K562 (cell line): Measurements from ENCODE around the gene SYNE1. TPM values are rescaled to one million over a fixed set of nuclear protein-coding genes. Genes with fewer than 3 reads are reported as not detected.

Source experiments
- ATAC-seq: fragments of 200-7000 bp; cut with Tn5 transposase; 3 replicates; pipeline ENCODE4 v1.9.1; 2020; ENCODE audit warnings: moderate library complexity
- BruUV-seq: library from RNA; stranded (reverse); fragments of 400-500 nt; replicated peaks from 2 replicates; lab custom pipeline; 2021; lab: Mats Ljungman, UMichigan
- CTCF ChIA-PET: fragments of 300-600 bp; formaldehyde crosslinking; extraction: SDS; loops from one replicate; lab custom pipeline; 2021; ENCODE audit warnings: low intra/inter-chr PET ratio; lab: Yijun Ruan, JAX
- POLR2A ChIA-PET: fragments of 300-600, 350-650 bp; sonication (Branson Sonifier 250); formaldehyde crosslinking; extraction: SDS; loops from one replicate; lab custom pipeline; 2021; ENCODE audit warnings: antibody characterized with exemption, inconsistent platforms; lab: Yijun Ruan, JAX
- DNase-seq, 4 experiments: peaks; one replicate each; pipeline versions ENCODE4 v3.0.0 to v3.0.0-alpha.2; 2011 to 2018; ENCODE audit warnings: low spot score in 3 of 4, mixed read lengths in 3 of 4; ENCODE audit errors: extremely low read depth in 1 of 4
- FAIRE-seq: peaks from 2 replicates; lab custom pipeline; 2011; peaks lifted over from hg19 to GRCh38; lab: Jason Lieb, UNC
- H2AFZ ChIP-seq: 2 replicates; pipeline ENCODE4 v1.6.0; 2011; ENCODE audit warnings: low read depth, low read length, control low read depth, inconsistent platforms
- H3K27ac ChIP-seq: fragments of 200-600 bp; 3 replicates; pipeline ENCODE4 v1.8.0; 2011; ENCODE audit warnings: low read depth, mild to moderate bottlenecking, control low read depth, inconsistent platforms, low read length, moderate library complexity, mixed read lengths; ENCODE audit errors: extremely low read depth
- H3K27me3 ChIP-seq, 2 experiments: fragments of 300-600 bp in 1 of 2; 2 replicates in 1 of 2; 3 replicates in 1 of 2; pipeline versions ENCODE4 v1.6.0 to v1.8.0; 2011; ENCODE audit warnings: inconsistent platforms in 2 of 2, low read length in 2 of 2, mild to moderate bottlenecking in 1 of 2, mixed read lengths in 1 of 2, moderate library complexity in 1 of 2; ENCODE audit not compliant: control insufficient read depth in 2 of 2, insufficient read depth in 2 of 2
- H3K36me3 ChIP-seq: fragments of 300-600 bp; 3 replicates; pipeline ENCODE4 v1.8.0; 2011; ENCODE audit warnings: mild to moderate bottlenecking, low read length, inconsistent platforms; ENCODE audit not compliant: control insufficient read depth, insufficient read depth
- H3K4me1 ChIP-seq, 2 experiments: fragments of 200-600 bp in 1 of 2; replicated peaks in 1 of 2; 2 replicates in 1 of 2; 3 replicates in 1 of 2; pipeline versions ENCODE4 v1.5.1 to v1.8.0; 2011; ENCODE audit warnings: inconsistent platforms in 2 of 2, low read length in 2 of 2, mild to moderate bottlenecking in 1 of 2, mixed read lengths in 1 of 2, moderate library complexity in 1 of 2; ENCODE audit not compliant: control insufficient read depth in 2 of 2, insufficient read depth in 2 of 2
- H3K4me2 ChIP-seq: 2 replicates; pipeline ENCODE4 v1.6.1; 2011; ENCODE audit warnings: low read length, control low read depth, inconsistent platforms, mixed read lengths; ENCODE audit not compliant: insufficient read depth
- H3K4me3 ChIP-seq: fragments of 200-600 bp; sonication (generic), shearing (Covaris generic); 2 replicates; pipeline ENCODE4 v1.5.1; 2016; ENCODE audit warnings: control low read depth, inconsistent platforms
- H3K79me2 ChIP-seq: fragments of 200-600 bp; 3 replicates; pipeline ENCODE4 v1.8.0; 2011; ENCODE audit warnings: low read length, inconsistent platforms; ENCODE audit not compliant: control insufficient read depth, insufficient read depth
- H3K9ac ChIP-seq, 2 experiments: 2 replicates each; pipeline versions ENCODE4 v1.6.0 to v1.6.1; 2011; ENCODE audit warnings: low read depth in 2 of 2, low read length in 2 of 2, control low read depth in 1 of 2, inconsistent platforms in 1 of 2, mild to moderate bottlenecking in 1 of 2, mixed read lengths in 1 of 2; ENCODE audit not compliant: insufficient read depth in 1 of 2
- H3K9me1 ChIP-seq: one replicate; pipeline ENCODE4 v1.6.0; 2011; ENCODE audit warnings: inconsistent platforms, mild to moderate bottlenecking, low read length, moderate library complexity; ENCODE audit not compliant: control insufficient read depth, insufficient read depth
- H3K9me3 ChIP-seq: replicated peaks from 2 replicates; pipeline ENCODE4 v1.5.1; 2011; ENCODE audit warnings: low read depth, low read length, inconsistent platforms; ENCODE audit not compliant: control insufficient read depth, insufficient read depth
- H4K20me1 ChIP-seq: replicated peaks from 2 replicates; pipeline ENCODE4 v1.6.1; 2011; ENCODE audit warnings: low read length, inconsistent platforms, mixed read lengths; ENCODE audit not compliant: control insufficient read depth, insufficient read depth
- KAT8 ChIP-seq: fragments of 450-650 bp; IDR thresholded peaks from 2 replicates; pipeline ENCODE4 v1.6.1; 2016; ENCODE audit warnings: low read depth, mild to moderate bottlenecking
- ZNF232 ChIP-seq: sonication (generic); formaldehyde crosslinking; IDR thresholded peaks from 2 replicates; pipeline ENCODE4 v1.8.0; 2022; ENCODE audit warnings: mild to moderate bottlenecking, missing genetic modification reagents
- WGBS: fragments of 100-300 bp; shearing (Covaris generic); methylation state at CpG from one replicate; pipeline ENCODE4 v1.1.6; 2016; ENCODE audit warnings: low coverage, mixed read lengths; ENCODE audit not compliant: insufficient coverage; ENCODE audit errors: missing lambda C conversion rate; 5-methylcytosine and 5-hydroxymethylcytosine counted together
- in situ Hi-C: fragments of 300-500 bp; cut with MboI; formaldehyde crosslinking; loops from 4 replicates; pipeline ENCODE4 v1.15.0; 2018; ENCODE audit warnings: inconsistent platforms, mixed read lengths
- intact Hi-C: fragments of 100-400 bp; cut with micrococcal nuclease; formaldehyde crosslinking; loops from 2 replicates; pipeline ENCODE4 v1.14.2; 2022
- polyA plus RNA-seq, 8 experiments: library from polyadenylated mRNA; depleted of rRNA in 4 of 8; stranded (reverse) in 5 of 8; unstranded in 3 of 8; fragments of >200 nt; fragmentation: Nextera tagmentation in 2 of 8; fragmentation: Illumina TruSeq in 1 of 8; extraction: Ambion mirVana in 2 of 8; extraction: Trizol in 1 of 8; gene quantifications; 2 replicates each; pipeline versions ENCODE4 v1.2.1 to v1.2.3, GENCODE V29; 2011 to 2014; ENCODE audit warnings: inconsistent platforms in 1 of 8, missing spikeins in 1 of 8
- total RNA-seq, 7 experiments: library from RNA; depleted of rRNA in 6 of 7; stranded (reverse); fragments of >200 nt in 6 of 7; fragmentation: Illumina TruSeq in 2 of 7; extraction: Trizol in 2 of 7; gene quantifications; 2 replicates each; pipeline versions ENCODE4 v1.2.1 to v1.2.3, GENCODE V29; 2011 to 2021; ENCODE audit warnings: low replicate concordance in 1 of 7
- TF ChIP-seq, protein P1 (sequence below), 2 experiments: fragments of 200-800 bp in 1 of 2; sonication (Bioruptor generic) in 1 of 2; sonication (generic) in 1 of 2; formaldehyde crosslinking in 1 of 2; IDR thresholded peaks in 1 of 2; conservative IDR thresholded peaks in 1 of 2; 2 replicates each; pipeline versions ENCODE4 v1.5.0 to v1.6.1; 2016 to 2020; ENCODE audit warnings: missing compliant biosample characterization in 1 of 2, missing genetic modification characterization in 1 of 2, missing genetic modification reagents in 1 of 2
- TF ChIP-seq, protein P2 (sequence below): fragments of 250-450 bp; sonication (Bioruptor Pico); IDR thresholded peaks from 2 replicates; pipeline ENCODE4 v1.5.0; 2021
- TF ChIP-seq, protein P3 (sequence below): sonication (generic); formaldehyde crosslinking; IDR thresholded peaks from 2 replicates; pipeline ENCODE4 v1.8.1; 2023; ENCODE audit warnings: missing genetic modification reagents, mild to moderate bottlenecking, borderline replicate concordance

The SYNE1 gene
- total and polyA plus RNA-seq, 9 of the 15 experiments (the other 6 are each of a cell fraction or from before 2014, with no cell fraction given), result under 0.01 to 0.42 (median 0.08) TPM; not detected in 1

DNA sequence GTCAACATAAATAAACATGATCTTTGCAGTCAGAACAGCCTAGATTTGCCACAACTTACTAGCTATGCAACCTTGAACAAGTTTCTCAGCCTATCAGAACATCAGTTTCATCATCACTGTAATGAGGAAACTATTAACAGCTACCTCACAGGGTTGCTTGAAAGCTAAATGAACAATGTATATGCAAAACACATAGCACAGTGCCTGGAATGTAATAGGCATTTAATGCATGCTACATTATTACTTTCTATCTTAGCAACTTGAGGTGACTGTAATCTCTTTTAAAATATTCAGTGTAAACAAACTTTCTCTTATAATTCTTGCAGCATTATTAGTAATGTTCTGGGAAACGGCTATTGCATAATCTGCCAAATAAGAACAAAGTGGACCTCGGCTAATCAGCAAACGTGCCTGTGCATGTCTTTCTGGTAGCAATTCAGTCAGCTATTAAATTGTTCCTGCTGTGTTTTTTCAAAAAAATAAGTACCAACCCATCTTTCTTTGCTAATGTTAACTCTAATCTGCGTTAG is 61.5 kb downstream of the SYNE1 start:
- no peak overlapping the region for H3K9ac ChIP-seq
- H3K4me3 ChIP-seq, result no peak overlapping the region
- no peaks in the 10 kb centered on the region for H3K79me2 ChIP-seq
- no peak overlapping the region for H2AFZ ChIP-seq
- DNase-seq (no peak), FAIRE-seq (no peak), ATAC-seq (no peak)
- TF ChIP-seq, protein P1, sequence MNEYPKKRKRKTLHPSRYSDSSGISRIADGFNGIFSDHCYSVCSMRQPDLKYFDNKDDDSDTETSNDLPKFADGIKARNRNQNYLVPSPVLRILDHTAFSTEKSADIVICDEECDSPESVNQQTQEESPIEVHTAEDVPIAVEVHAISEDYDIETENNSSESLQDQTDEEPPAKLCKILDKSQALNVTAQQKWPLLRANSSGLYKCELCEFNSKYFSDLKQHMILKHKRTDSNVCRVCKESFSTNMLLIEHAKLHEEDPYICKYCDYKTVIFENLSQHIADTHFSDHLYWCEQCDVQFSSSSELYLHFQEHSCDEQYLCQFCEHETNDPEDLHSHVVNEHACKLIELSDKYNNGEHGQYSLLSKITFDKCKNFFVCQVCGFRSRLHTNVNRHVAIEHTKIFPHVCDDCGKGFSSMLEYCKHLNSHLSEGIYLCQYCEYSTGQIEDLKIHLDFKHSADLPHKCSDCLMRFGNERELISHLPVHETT (CRISPR knock-in tag; conservative IDR thresholded peaks at IDR 0.05 in 1 of 2, IDR thresholded peaks at IDR 0.05 in 1 of 2), result no peak
- TF ChIP-seq, protein P2, sequence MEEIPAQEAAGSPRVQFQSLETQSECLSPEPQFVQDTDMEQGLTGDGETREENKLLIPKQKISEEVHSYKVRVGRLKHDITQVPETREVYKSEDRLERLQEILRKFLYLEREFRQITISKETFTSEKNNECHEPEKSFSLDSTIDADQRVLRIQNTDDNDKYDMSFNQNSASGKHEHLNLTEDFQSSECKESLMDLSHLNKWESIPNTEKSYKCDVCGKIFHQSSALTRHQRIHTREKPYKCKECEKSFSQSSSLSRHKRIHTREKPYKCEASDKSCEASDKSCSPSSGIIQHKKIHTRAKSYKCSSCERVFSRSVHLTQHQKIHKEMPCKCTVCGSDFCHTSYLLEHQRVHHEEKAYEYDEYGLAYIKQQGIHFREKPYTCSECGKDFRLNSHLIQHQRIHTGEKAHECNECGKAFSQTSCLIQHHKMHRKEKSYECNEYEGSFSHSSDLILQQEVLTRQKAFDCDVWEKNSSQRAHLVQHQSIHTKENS (CRISPR knock-in tag), result no peak
- TF ChIP-seq, protein P3, sequence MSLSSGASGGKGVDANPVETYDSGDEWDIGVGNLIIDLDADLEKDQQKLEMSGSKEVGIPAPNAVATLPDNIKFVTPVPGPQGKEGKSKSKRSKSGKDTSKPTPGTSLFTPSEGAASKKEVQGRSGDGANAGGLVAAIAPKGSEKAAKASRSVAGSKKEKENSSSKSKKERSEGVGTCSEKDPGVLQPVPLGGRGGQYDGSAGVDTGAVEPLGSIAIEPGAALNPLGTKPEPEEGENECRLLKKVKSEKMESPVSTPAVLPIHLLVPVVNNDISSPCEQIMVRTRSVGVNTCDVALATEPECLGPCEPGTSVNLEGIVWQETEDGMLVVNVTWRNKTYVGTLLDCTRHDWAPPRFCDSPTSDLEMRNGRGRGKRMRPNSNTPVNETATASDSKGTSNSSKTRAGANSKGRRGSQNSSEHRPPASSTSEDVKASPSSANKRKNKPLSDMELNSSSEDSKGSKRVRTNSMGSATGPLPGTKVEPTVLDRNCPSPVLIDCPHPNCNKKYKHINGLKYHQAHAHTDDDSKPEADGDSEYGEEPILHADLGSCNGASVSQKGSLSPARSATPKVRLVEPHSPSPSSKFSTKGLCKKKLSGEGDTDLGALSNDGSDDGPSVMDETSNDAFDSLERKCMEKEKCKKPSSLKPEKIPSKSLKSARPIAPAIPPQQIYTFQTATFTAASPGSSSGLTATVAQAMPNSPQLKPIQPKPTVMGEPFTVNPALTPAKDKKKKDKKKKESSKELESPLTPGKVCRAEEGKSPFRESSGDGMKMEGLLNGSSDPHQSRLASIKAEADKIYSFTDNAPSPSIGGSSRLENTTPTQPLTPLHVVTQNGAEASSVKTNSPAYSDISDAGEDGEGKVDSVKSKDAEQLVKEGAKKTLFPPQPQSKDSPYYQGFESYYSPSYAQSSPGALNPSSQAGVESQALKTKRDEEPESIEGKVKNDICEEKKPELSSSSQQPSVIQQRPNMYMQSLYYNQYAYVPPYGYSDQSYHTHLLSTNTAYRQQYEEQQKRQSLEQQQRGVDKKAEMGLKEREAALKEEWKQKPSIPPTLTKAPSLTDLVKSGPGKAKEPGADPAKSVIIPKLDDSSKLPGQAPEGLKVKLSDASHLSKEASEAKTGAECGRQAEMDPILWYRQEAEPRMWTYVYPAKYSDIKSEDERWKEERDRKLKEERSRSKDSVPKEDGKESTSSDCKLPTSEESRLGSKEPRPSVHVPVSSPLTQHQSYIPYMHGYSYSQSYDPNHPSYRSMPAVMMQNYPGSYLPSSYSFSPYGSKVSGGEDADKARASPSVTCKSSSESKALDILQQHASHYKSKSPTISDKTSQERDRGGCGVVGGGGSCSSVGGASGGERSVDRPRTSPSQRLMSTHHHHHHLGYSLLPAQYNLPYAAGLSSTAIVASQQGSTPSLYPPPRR (CRISPR knock-in tag), result no peak
- no peak for TF ChIP-seq ZNF232 (CRISPR knock-in tag)
- TF ChIP-seq KAT8, result no peak
- H3K4me2 ChIP-seq, result no peak overlapping the region
- 0% methylated on average over 4 of the region's 4 CpGs for WGBS
- intact Hi-C loops (no loop called here), in situ Hi-C loops (no loop called here)
- no peak overlapping the region for H3K27ac ChIP-seq
- H3K27me3 ChIP-seq, result no peaks in the 10 kb centered on the region
- H4K20me1 ChIP-seq, result no peaks in the 10 kb centered on the region
- H3K36me3 ChIP-seq, result no peaks in the 10 kb centered on the region
- BruUV-seq, result no TSS peak
- CTCF ChIA-PET, result no interaction called here
- no peaks in the 10 kb centered on the region for H3K4me1 ChIP-seq
- H3K9me1 ChIP-seq, result no peaks in the 10 kb centered on the region
- no peaks in the 10 kb centered on the region for H3K9me3 ChIP-seq
- POLR2A ChIA-PET, result no interaction called here
